PFSK-1 (cell line): Measurements from ENCODE around the gene TIMP4.

Source experiments
- POLR2AphosphoS5 ChIP-seq: IDR thresholded peaks from 2 replicates; pipeline ENCODE4 v1.6.1; 2012; ENCODE audit warnings: low read depth, mild to moderate bottlenecking, control low read depth, low read length, moderate library complexity
- REST ChIP-seq, 2 experiments: IDR thresholded peaks; 2 replicates each; pipeline versions ENCODE4 v1.6.1 to v1.8.0; 2011 to 2012; ENCODE audit warnings: low read depth in 2 of 2, low read length in 2 of 2, control low read depth in 1 of 2, inconsistent platforms in 1 of 2, mild to moderate bottlenecking in 1 of 2, moderate library complexity in 1 of 2; ENCODE audit not compliant: insufficient read depth in 1 of 2
- SIN3A ChIP-seq: IDR thresholded peaks from 2 replicates; pipeline ENCODE4 v1.6.1; 2012; ENCODE audit warnings: mild to moderate bottlenecking, low read length, moderate library complexity, borderline replicate concordance; ENCODE audit not compliant: insufficient read depth
- TAF1 ChIP-seq: IDR thresholded peaks from 2 replicates; pipeline ENCODE4 v1.6.1; 2012; ENCODE audit warnings: low read length, control low read depth, borderline replicate concordance; ENCODE audit not compliant: insufficient read depth

GRCh38 chr3:12194669-12195161 is 36.0 kb upstream of the TIMP4 start:
- TF ChIP-seq POLR2AphosphoS5, result no peak
- no peak for TF ChIP-seq TAF1
- TF ChIP-seq REST (IDR thresholded peaks at IDR 0.05; ENCODE audit: insufficient read depth in 1 of 2, low read depth in 2 of 2, low read length in 2 of 2), result no peak
- no peak for TF ChIP-seq SIN3A
